Tongue (tissue), 1 donor: ENCODE results near the gene PRPS1L1. TPM values are rescaled to one million over a fixed set of nuclear protein-coding genes. Genes with fewer than 3 reads are reported as not detected.

Source experiments
- total RNA-seq: library from RNA; depleted of rRNA; stranded (reverse); fragments of >200 nt; gene quantifications from one replicate; pipeline ENCODE4 v1.2.3, GENCODE V29; 2014

PRPS1L1 gene
- total RNA-seq, 1 donor from 2014 or later: not detected

Other genes starting within 250 kb of the PRPS1L1 start
- gene SNX13, start 87.4 kb downstream of the PRPS1L1 start, total RNA-seq: 71.7 TPM